Activated T-cell treated with anti-CD3 and anti-CD28 coated beads for 48 hours (primary cell): Measurements from ENCODE around the gene FAM50B.

Source experiments
- DNase-seq: peaks from one replicate; pipeline ENCODE4 v3.0.0-alpha.2; 2020; ENCODE audit warnings: low read depth

The FAM50B gene

DNA sequence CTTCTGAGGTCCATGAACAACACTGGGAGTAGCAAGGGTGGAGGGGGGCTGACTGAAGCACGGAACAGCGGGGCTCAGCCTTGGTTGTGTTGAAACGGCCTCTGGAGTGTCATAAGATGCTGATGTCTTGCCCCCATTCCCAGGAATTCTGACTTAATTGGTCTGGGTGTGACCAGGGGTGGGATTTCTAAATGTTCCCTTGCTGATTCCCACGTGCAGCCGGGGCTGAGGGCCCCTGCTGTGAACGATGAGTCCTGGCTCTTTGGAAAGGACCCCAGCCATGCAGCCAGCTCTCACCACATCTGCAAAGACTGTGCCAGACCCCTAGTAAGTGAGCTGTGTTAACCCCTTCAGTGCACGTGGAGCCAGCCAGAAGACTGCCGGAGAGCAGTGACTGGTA is 28.6 kb upstream of the FAM50B start:
- DNase-seq, result no peak

DNA sequence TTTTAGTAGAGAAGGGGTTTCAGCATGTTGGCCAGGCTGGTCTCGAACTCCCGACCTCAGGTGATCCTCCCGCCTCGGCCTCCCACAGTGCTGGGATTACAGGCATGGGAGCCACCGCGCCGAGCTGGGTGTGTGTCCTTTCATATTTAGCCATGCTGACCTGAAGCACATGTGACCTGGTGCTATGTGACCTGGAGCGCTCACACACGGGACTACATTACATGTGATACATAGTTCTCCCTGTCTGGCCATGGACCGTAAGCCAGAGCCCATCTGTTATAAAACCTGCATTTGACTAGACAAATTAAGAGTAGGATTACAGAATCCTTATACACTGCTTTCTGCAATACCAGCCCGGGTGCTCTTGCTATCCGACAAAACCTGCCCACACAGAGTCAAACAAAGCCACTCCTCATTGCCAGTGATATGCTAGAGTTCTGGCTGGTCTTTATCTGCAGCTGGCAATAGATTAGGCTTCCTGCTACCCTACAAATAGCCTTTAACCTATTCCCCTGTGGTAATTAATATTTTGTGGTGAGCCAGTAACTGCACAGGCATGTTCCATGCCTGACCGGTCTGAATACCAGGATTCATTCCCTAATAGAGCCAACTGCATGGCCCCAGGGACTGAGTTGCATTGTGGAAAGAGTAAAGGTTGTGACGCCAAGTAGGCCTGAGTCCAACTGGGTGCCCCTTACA is 26.3 kb upstream of the FAM50B start:
- no peak for DNase-seq

DNA sequence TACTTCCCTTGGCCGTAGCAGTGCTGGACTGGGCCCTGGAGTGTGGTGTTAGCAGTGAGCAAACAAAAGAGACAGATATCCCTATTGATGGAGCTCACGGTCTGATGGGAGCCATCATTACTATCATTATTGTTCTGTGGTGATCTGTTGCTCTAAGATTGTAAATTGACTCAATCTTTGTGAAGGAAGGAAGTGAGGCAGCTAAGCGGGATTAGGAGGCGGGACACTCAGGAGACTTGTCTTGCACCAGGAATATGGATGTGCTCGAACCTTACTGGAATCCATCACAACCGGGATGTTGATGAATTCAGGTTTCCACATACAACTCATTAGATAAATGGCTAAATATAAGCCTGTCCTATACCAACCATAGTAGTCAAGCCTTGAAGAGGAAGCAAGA is 25.5 kb upstream of the FAM50B start:
- DNase-seq, result no peak

DNA sequence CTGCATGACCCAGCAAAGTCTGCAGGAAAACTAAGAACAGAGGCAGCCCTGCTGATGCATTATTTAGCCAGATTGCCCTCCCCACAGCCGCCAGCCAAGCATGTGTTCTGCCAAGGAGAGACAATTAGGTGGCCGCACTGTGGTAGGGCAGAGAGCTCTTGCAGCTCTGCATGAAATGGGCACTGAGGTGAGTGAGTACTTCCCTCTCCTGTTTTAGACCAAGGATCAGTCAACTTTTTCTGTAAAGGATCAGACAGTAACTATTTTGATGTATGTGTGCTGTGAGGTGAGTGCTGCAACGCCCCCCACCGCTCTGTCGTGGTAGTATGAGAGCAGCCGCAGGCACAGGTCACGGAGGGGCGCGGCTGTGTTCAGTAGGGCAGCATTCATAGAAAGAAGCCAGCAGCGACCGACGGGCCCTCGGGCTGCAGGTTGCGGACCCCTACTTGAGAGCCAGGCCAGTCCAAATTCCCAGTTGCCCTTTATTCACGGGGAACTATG is 23.8 kb upstream of the FAM50B start:
- no peak for DNase-seq

DNA sequence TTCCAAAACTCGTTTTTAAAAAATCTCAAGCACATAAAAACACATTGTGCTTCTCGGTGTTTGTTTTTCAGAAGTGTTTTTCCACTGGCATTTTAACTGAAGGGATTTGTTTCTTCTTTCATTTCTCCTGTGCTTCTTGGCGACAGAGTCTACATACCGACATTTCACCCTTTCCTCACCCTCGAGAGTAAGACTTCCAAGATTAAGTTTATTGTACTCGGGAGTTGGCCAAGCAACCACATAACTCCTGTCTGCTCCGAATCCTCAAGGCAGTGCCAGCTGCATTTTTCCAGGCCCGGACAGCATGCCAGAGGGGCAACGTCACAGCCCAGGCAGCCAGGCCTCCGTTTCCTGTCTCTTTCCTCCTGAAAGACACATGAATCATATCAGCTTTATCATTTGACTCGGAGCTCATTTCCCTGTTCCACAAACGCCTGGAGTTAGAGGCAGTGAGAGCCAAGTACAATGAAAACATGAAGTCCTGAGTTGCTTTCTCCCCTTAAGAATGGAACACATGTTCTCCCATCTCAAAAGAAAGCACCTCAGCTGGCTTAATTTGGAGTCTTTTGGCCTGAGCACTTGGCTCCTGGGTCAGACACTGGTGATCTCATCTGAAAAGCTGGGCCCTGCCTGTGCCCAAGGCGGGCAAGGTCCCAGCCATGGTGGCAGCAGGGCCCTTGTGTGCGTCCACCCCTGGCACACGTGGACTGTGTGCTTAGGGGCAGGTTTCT is 23.2 kb upstream of the FAM50B start:
- no peak for DNase-seq

DNA sequence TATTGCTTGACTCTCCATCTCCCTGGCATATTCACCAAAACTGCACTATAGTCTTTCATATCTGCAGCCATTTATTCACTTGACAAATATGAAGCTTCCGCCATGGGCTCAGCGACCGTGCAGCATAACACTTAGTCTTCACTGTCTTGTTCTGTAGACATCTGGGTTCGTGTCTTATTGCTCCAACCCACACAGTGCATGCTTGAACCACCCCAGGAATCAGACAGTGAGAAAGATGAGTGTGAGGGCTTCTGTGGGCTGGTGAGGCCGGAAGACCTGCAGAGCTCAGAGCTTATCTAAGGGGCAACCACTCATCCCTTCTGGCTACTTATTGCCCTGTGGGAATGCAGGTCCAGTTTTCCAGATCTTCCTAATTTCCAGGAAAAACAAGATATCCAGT is 19.9 kb upstream of the FAM50B start:
- no peak for DNase-seq

DNA sequence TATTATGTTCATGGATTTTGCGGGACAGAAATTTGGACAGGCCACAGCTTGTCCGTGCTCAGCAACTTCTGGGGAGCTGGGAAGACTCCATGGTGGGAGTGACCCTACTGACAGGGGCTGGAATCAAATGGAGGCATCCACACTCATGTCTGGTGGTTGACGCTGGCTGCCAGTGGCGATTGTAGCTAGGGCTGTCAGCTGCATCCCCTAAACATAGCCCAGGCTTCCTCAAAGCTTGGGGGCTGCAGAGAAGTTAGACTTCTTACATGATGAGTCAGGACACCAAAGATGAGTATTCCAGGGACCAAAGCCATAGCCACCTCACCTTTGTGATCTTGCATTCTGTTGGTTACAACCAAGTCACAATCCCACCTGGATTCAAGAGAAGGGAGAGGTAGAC is 18.4 kb upstream of the FAM50B start:
- DNase-seq, result no peak

DNA sequence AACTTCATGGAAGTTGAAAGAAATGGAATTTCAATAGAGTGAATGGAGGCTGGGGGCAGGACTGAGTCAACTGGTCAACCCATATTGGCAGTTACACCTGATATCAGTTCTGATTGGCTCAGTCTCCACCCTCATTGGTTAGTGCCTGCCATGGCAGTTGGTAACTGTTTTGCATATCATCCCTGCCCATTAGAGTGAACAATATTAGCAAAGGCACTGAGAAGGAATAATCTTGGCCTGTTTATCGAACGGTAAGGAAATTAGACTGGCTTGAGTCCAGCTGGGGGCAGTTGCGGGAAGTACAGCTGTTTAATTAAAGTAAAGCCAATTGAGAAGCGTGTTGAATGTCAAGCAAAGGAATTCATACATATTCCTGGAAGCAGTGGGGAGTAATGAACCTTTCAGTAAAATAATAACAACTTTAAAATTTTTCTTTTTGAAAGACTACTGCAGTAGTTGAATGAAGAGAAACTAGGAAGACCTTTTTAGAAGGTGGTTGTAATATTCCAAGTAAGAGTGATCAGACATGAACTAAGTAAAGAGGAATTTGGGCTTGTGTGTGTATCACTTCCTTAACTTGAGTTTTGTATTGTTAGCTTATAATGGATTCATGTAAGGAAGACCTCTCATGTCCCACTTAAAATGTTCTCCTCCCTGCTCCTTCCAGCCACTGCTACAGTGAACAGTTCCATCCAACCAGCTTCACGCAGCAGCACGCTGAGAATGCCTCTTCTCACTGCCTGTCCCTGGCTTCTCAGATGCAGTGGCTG is 17.2 kb upstream of the FAM50B start:
- no peak for DNase-seq

DNA sequence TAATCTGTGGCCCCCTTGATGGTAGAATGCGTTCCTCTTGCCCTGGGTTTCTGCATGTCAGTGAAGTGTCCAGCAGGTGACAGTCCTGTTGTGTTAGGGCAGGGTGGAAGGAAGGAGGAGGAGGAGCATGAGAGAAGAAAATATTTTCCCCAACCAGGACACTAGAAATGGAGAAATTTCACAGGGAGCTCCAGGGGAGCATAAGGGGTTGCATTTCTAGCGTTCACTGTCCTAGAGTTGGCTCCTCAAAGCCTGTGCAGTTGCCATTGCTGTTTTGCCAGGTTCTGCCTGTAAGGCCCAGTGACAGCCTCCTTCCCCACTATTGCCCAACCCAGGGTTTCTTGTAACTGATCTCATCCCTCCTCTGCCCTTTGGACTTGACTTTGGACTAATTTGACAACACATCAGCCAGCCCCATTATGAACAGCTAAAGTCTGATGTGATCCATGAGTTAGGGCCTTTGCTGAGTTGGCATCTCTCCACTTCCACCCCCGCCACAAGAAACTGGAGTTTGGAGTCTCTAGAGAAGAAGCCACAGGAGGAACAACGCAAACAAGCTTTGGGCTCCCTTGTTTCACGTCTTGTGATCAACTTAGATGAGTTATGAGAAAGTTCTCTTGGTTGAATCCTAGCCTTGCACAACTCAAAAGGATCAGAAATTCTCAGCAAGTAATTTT is 14.0 kb upstream of the FAM50B start:
- no peak for DNase-seq

DNA sequence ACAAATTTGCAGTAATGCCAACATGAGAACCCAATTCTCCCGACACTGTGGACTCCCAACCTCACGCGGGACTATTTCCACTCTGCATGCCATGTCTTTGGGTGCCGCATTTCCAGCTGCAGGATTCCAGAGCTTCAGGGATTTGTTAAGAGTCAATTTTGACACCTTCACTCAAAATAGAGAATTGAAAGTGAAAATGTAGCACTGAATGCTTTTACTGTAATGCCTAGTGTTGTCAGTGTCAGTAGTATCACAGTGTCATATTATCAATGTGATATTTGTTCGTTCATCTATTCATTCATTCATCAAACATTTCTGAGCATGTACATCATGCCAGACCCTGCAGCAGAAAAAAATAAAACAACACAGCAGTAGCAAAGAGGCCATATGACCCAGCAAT is 13.4 kb upstream of the FAM50B start:
- DNase-seq, result no peak

DNA sequence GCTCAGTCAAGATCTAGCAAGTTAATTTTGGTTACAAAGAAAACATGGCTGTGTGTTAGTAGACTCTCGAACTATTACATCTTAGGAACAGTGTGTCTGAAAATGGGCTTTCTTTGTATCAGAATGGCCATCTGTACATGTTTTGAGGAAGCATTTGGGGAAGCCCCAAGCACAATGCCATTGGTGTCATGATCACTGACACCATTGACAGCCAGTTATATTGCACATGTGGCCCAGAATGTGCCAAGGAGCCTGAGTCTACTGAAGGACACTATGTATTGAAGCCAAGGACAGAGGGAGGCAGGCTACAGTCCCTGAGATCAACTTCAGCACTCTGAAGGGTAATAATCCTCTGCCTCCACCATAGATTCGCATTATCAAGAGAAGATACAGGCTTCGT is 12.6 kb upstream of the FAM50B start:
- DNase-seq, result no peak

DNA sequence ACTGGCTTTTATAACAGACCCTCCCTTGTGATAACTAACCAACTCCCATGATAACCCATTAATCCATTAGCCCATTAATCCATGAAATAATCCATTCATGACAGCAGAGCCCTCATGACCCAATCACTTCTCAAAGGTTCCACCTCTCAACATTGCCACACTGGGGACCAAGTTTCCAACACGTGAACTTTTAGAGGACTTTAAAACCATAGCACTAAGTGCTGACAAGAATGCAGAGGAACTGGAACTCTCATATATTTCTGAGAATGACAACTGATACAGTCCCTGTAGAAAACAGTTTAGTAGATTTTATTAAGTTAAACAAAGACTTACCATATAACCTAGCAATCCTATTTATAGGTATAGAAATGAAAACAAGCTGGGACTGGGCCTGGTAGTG is 11.4 kb upstream of the FAM50B start:
- no peak for DNase-seq

DNA sequence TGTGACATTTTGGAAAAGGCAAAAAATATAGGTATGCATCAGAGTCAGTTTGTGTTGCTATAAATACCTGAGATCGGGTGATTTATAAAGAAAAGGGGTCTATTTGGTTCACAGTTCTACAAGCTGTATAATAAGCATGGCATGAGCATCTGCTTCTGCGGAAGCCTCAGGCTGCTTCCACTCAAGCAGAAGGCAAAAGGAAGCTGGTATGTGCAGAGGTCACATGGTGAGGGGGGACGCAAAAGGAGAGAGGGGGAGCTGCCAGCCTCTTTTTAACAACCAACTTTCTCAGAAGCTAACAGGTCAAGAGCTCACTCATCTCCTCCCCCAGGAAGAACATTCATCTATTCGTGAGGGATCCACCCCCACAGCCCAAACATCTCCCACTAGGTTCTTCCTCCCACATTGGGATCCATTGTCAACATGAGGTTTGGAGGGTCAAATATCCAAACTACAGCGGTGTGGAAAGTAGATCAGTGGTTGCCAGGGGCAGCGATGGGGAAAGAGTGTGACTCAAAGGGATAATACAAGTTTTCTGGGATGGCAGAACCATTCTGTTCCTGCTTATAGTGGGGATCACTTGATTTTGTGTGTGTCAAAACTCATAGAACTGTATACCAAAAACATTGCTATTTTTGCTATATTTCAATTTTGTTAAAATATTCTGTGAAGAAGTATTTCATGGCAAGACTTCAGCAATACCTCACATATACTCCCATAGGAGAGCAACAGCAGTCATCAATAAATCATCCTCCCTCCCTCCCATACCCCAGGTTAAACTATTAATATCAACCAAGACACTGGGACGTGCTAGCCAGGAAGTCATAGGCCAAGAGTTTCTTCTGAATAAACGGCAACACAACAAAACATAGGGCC is 9.9 kb upstream of the FAM50B start:
- no peak for DNase-seq

DNA sequence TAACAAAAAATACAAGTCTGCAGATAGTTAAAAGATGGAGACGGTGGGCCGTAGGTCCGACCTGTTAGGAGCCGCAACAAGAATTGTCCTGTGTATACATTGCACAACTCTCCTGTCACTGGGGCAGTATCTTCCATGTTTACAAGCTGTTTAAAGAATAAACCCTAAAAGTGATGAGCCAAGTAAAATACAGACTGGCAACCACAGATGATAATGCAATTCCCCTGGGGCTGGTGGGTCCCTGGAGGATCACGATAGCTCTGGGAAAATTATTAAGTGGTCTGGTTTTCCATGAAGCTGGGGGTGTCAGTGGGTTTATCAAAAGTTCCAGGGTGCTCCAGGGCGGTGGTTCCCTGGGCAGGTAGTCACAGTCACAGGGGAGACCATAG is 8.1 kb upstream of the FAM50B start:
- DNase-seq, result no peak

DNA sequence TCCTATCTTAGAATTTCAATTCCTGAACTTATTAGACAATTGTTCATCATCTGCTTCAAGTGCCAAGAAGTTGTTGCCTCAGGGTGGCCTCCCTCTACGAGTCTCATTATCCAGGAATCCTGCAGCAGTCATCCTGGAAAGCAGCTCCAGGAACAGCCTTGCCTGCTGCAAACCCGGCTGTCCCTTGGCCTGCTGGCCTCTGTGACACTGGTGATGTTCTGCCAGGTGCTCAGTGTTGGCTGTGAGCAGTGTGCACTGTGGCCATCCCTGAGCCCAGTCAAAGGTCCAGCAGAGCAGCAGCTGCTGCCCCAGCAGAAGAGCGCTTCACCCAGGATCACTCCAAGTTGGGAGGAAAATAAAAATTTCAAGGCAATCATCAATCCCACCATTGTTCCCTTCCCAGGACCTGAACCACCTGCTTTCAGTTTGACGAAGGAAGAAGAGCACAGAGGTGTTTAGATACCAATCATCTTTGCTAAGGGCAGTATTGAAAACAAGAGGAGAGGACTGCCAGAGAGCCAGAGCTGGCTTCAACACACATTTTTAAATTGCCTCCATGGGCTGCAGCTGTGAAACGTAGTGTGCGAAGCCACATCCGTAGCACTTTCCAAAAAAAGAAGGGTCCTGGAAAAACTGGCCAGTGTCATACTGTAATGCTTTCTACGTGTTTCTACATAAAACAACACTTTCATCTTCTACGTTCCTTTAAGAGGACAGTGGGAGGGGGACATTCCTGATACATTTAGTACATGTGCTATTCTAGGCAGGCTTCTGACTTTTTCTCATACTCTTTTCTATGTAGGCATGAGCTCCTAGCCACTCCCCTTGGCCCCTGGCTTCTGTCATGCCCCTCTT is 7.2 kb upstream of the FAM50B start:
- no peak for DNase-seq

DNA sequence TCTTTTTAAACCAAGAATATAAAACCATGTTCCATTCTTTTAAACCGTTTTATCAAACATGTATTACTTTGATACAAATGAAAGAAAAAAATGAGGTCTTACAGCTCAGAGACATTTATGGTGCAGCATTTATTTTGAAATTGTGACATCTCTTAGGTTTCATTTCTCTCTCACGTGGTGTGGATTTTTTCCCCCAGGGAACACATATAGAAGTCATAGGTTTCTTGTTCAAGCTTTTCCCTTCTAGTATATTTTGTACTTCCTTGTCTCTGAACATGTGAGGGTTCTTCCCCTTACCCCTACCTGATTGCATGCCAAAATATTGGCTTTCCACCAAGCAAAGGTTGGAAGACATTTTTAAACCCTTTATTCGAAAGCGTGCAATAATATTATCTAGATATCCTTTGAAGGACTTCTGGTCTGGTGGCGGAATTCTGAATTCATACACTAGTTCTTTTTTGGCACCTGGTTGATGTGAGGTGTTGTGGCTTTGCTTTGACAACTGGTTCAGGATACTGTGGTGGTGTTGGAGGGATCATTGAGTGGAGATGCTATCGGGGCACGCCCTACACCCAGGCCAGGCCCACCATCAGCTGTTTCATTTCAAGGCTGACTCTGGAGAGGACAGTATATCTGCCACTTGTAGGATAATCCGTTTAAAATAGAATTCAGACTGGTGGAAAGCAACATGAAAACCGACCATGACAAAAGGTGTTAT is 5.6 kb upstream of the FAM50B start:
- no peak for DNase-seq

DNA sequence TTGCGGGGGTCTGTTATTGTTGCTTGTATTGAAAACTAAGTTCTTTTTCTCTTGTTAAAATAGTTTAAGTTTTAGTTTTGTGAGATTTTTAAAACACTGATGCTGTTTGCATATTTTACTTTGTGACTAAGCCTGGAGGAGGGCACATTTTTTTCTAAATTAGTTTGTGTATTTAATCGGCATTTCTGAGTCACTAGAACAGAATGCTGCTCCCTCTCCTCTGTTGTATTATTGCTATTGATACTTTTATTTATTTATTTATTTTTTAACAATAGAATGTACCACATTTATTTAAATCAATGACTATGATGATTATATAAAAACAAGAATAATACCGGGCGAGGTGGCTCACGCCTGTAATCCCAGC is 5.1 kb upstream of the FAM50B start:
- DNase-seq, result no peak

DNA sequence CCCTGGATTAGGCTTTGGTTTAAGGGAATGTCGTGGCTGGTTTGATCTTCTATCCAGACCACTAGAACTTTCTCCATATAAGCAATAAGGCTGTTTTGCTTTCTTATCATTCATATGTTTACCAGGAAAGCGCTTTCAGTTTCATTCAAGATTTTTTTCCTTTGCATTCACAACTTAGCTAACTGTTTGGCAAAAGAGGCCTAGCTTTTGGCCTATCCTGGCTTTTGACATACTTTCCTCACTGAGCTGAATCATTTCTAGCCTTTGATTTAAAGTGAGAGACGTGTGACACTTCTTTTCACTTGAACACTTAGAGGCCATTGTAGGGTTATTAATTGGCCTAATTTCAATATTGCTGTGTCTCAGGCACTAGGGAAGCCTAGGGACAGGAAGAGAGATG is 1.7 kb upstream of the FAM50B start:
- no peak for DNase-seq

DNA sequence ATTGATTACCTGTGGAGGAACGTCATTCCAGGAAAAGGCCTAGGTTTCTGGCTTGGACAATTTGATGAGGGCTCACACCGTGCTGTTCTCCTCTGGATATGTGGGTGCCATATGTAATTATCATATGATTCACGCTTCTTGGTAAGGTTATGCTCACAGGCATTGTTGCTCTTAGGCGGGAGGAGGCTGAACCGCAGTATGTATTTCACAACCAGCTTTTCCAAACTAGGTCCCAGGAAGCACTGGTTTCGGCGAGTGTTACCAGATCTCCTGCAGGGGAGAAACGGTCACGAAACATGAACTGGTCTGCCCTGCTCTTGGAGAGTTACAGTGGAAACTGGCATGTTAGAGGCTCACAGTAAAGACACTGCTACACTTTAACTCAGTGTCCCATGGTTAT is 793 bp upstream of the FAM50B start:
- no peak for DNase-seq
